ENCODE data around the gene KRT24. TPM values are rescaled to one million over a fixed set of nuclear protein-coding genes. Genes with fewer than 3 reads are reported as not detected.

Gene KRT24
- polyA plus RNA-seq, 1 donor from 2014 or later, result 0.83 TPM

DNA sequence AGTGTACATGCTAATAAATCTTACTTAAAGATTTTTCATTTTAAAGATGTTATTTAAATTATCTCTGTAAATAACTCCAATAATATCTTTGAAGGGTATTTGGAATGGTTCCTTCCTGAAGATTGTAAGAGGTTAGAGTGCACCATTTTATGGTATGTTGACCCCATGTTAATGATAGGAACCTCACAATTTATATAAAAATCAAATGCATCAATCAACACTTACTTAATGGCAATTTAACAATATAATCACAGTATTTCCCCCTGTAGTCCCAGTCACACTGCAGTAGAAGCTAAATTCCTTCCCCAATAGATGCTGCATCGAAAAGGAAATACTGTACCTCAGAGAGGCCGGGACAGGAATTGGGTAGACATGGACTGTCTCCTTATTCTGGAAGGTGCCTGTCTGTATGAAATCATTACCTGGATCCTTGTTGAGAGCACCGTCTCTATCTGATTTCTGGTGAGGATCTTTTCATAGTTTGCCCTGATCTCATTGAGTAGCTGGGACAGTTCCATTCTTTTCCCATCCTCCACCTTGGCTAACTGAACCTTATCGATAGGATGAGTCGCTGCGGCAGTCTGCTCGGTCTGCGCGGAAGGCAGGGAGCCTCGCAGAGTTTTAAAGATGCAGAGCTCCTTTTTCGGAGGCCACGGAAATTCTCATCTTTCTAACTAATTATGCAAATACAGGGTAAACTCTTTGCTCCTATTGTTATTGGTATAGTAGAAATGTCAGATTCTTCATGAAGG lies 38.8 kb downstream of the KRT24 start, which contains the start of gene KRT222:
Gene KRT222 (minus strand): TSS at position 596 of the 752 bp plus-strand sequence. CDS start 78 bp downstream, at position 518.
- Histone ChIP-seq H3K27me3 (ENCODE audit: insufficient read depth, low read depth, low read length) (no peaks in the 10 kb centered on the region), H3K9ac (ENCODE audit: low read length) (peak within 1 kb of the TSS; percentile 54), H4K20me1 (ENCODE audit: insufficient read depth) (no peaks in the 10 kb centered on the region), H3K27ac (ENCODE audit: low read length) (no peak within 1 kb of the TSS), H3K9me2 (ENCODE audit: insufficient read depth, low read length) (no peaks in the 10 kb centered on the region), H3F3A (ENCODE audit: insufficient read depth, low read length, poor library complexity, severe bottlenecking) (no peaks in the 10 kb centered on the region), H3K9me3 (ENCODE audit: low read length) (no peaks in the 10 kb centered on the region), H3K4me2 (ENCODE audit: low read length) (peak within 1 kb of the TSS; percentile 18), H3K4me3 (ENCODE audit: low read length) (peak within 1 kb of the TSS; percentile 64), H2AFZ (ENCODE audit: low read depth, low read length) (peak within 1 kb of the TSS; percentile 73), H3K79me2 (replicated peaks; ENCODE audit: insufficient read depth, low read length) (no peaks in the 10 kb centered on the region), H3K36me3 (ENCODE audit: insufficient read depth, low read length) (no peaks in the 10 kb centered on the region)
- TF ChIP-seq EZH2 (IDR thresholded peaks at IDR 0.05; ENCODE audit: borderline replicate concordance, insufficient read depth, low read length, poor library complexity, severe bottlenecking) (no peak), MXI1 (conservative IDR thresholded peaks at IDR 0.05; ENCODE audit: poor library complexity, severe bottlenecking) (no peak), RAD21 (conservative IDR thresholded peaks at IDR 0.05) (peak; percentile 30), POLR2AphosphoS5 (IDR thresholded peaks at IDR 0.05) (peak; percentile 30)
- TF ChIP-seq, protein P1, sequence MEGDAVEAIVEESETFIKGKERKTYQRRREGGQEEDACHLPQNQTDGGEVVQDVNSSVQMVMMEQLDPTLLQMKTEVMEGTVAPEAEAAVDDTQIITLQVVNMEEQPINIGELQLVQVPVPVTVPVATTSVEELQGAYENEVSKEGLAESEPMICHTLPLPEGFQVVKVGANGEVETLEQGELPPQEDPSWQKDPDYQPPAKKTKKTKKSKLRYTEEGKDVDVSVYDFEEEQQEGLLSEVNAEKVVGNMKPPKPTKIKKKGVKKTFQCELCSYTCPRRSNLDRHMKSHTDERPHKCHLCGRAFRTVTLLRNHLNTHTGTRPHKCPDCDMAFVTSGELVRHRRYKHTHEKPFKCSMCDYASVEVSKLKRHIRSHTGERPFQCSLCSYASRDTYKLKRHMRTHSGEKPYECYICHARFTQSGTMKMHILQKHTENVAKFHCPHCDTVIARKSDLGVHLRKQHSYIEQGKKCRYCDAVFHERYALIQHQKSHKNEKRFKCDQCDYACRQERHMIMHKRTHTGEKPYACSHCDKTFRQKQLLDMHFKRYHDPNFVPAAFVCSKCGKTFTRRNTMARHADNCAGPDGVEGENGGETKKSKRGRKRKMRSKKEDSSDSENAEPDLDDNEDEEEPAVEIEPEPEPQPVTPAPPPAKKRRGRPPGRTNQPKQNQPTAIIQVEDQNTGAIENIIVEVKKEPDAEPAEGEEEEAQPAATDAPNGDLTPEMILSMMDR (IDR thresholded peaks at IDR 0.05; ENCODE audit: poor library complexity, severe bottlenecking), result no peak

DNA sequence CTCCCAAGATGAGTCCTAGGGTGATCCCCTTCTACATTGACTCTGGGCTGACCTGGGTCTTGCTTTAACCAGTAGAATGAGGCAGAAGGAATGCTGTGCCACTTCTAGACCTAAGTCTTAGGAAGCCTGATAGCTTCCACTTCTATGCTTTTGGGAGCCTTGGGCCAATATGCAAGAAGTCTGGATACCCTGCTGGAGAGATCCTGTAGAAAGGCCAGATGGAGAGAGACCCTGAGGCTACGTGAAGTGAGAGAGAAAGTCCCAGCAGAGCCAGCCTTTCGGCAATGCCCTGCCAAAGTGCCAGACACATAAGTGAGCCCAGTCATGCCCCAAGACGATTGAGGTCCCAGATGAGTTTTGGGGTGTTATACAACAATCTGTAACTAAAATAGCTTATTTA lies 40.3 kb downstream of the KRT24 start:
- TF ChIP-seq EP300 (conservative IDR thresholded peaks at IDR 0.05; ENCODE audit: poor library complexity, severe bottlenecking) (no peak), MXI1 (conservative IDR thresholded peaks at IDR 0.05; ENCODE audit: poor library complexity, severe bottlenecking) (no peak), RAD21 (conservative IDR thresholded peaks at IDR 0.05) (no peak), SMC3 (conservative IDR thresholded peaks at IDR 0.05; ENCODE audit: poor library complexity) (no peak), TAF1 (IDR thresholded peaks at IDR 0.05; ENCODE audit: low read depth) (no peak), EZH2 (IDR thresholded peaks at IDR 0.05; ENCODE audit: borderline replicate concordance, insufficient read depth, low read length, poor library complexity, severe bottlenecking) (no peak), POLR2AphosphoS5 (IDR thresholded peaks at IDR 0.05) (no peak), REST (IDR thresholded peaks at IDR 0.05; ENCODE audit: borderline replicate concordance) (no peak)
- TF ChIP-seq, protein P1 (IDR thresholded peaks at IDR 0.05; ENCODE audit: poor library complexity, severe bottlenecking), result no peak
- no peak overlapping the region for H3K4me2 ChIP-seq (ENCODE audit: low read length)
- H3K27ac ChIP-seq (ENCODE audit: low read length), result no peak overlapping the region
- H3K9me3 ChIP-seq (ENCODE audit: low read length), result no peaks in the 10 kb centered on the region
- H4K20me1 ChIP-seq (ENCODE audit: insufficient read depth), result no peaks in the 10 kb centered on the region
- H3K79me2 ChIP-seq (replicated peaks; ENCODE audit: insufficient read depth, low read length), result no peaks in the 10 kb centered on the region
- no peak overlapping the region for H2AFZ ChIP-seq (ENCODE audit: low read depth, low read length)
- no peak overlapping the region for H3K4me3 ChIP-seq (ENCODE audit: low read length)
- no peaks in the 10 kb centered on the region for H3K36me3 ChIP-seq (ENCODE audit: insufficient read depth, low read length)
- no peak overlapping the region for H3K9ac ChIP-seq (ENCODE audit: low read length)
- no peaks in the 10 kb centered on the region for H3K9me2 ChIP-seq (ENCODE audit: insufficient read depth, low read length)
- no peaks in the 10 kb centered on the region for H3K27me3 ChIP-seq (ENCODE audit: insufficient read depth, low read depth, low read length)
- no peaks in the 10 kb centered on the region for H3F3A ChIP-seq (ENCODE audit: insufficient read depth, low read length, poor library complexity, severe bottlenecking)
